D721Med (cell line): ENCODE measurements around the gene GTF2F2.
"Not testable (repeated sequence)": the region's sequence is repeated elsewhere in the genome, so short reads cannot be mapped to it uniquely, and the experiment has no call there.

ENCODE experiments used
- DNase-seq: peaks from one replicate; pipeline ENCODE4 v3.0.0; 2011; ENCODE audit warnings: low spot score; ENCODE audit not compliant: insufficient read length
- FAIRE-seq: peaks from 2 replicates; lab custom pipeline; 2011; peaks lifted over from hg19 to GRCh38; lab: Jason Lieb, UNC
- TF ChIP-seq, protein P1 (sequence below): IDR thresholded peaks from 2 replicates; pipeline ENCODE4 v1.5.1; 2012; ENCODE audit warnings: mild to moderate bottlenecking, control low read depth; ENCODE audit not compliant: insufficient read depth; ENCODE audit errors: missing control alignments

The GTF2F2 gene

DNA sequence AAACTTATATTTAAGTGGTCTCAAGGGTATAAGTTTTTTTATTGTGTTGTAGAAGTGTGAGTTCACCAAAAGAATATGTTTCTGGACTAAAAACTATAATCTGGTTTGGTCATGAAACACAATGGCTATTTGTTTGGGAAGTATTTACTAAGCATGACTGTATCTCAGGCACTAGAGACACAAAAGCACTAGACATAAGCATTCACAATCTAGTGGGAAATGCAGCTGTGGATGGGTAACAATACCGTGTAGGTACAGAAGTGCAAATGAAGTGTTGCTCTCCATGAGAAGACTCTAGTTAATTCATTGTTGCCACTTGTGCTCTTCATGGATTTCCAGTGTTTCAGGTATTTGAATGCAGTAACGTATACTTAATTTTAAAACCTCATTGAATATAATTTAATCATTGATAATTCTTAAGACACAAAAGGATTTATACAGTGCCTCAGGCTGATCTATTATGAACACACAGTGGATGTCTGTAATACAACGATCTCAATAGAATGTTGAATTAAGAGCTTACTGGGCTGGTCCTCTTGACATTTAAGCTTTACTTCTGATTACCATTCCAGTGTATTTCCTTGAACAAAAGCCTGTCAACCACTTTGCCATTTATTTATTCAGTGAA lies 169.7 kb downstream of the GTF2F2 start:
- TF ChIP-seq, protein P1, sequence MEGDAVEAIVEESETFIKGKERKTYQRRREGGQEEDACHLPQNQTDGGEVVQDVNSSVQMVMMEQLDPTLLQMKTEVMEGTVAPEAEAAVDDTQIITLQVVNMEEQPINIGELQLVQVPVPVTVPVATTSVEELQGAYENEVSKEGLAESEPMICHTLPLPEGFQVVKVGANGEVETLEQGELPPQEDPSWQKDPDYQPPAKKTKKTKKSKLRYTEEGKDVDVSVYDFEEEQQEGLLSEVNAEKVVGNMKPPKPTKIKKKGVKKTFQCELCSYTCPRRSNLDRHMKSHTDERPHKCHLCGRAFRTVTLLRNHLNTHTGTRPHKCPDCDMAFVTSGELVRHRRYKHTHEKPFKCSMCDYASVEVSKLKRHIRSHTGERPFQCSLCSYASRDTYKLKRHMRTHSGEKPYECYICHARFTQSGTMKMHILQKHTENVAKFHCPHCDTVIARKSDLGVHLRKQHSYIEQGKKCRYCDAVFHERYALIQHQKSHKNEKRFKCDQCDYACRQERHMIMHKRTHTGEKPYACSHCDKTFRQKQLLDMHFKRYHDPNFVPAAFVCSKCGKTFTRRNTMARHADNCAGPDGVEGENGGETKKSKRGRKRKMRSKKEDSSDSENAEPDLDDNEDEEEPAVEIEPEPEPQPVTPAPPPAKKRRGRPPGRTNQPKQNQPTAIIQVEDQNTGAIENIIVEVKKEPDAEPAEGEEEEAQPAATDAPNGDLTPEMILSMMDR = no peak
- no peak for DNase-seq
- no peak for FAIRE-seq

DNA sequence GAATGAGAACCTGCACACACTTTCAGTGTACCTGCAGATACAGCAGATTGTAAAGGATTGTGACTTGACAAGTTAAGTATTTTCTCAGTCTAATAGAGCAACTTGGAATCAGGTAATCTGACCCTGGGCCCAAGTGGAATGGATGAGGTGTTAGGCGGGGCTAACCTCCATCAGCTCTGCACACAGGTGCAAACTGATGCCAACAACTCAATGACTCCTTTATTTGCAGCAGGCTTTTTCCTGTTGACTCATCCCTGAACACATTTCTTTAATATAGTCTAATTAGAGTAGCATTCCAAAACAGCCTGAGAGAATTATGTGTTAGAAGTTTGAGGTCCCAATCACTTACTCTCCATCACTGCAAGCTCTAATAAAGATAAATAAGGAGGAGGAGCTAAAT lies 171.9 kb downstream of the GTF2F2 start:
- TF ChIP-seq, protein P1 = no peak
- FAIRE-seq (no peak), DNase-seq (no peak)

DNA sequence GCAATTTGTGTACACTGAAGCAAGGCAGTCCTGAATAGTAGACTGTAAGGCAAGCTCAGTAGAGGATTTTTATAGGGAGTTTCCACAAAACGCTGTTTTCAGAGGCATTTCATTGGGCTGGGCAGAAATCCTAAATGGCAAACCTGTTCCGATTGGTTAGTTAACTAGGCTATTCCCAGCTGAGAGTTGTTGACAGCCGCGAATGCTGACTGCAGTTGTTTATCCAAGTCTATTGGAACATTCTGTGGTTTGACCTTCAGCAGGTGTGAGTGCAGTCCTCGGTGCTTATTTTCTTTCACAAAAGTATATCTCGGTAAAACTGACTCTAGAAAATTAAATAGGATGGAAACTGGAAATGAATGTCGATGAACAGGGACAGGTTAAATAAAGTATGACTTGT lies 175.2 kb downstream of the GTF2F2 start:
- DNase-seq (no peak), FAIRE-seq (no peak)
- TF ChIP-seq, protein P1 = no peak

DNA sequence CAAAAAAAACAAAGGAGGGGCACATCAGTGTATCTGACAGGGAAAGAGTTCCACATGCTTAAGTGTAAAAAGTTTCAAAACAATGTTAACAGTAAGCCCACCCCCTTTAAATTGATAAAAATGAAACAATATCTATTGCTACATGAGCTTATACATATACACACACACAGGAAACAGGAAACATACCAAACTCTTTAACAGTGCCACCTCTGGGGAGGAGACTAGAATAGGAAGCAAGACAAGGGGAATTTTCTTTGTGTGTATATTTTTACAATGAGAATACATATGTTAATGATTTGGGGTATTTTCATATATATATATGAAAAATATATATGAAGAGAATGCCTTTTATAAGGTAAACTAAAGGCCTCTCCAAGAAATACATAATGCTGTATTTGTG lies 175.9 kb downstream of the GTF2F2 start:
- TF ChIP-seq, protein P1 = no peak
- FAIRE-seq = no peak
- DNase-seq = no peak

DNA sequence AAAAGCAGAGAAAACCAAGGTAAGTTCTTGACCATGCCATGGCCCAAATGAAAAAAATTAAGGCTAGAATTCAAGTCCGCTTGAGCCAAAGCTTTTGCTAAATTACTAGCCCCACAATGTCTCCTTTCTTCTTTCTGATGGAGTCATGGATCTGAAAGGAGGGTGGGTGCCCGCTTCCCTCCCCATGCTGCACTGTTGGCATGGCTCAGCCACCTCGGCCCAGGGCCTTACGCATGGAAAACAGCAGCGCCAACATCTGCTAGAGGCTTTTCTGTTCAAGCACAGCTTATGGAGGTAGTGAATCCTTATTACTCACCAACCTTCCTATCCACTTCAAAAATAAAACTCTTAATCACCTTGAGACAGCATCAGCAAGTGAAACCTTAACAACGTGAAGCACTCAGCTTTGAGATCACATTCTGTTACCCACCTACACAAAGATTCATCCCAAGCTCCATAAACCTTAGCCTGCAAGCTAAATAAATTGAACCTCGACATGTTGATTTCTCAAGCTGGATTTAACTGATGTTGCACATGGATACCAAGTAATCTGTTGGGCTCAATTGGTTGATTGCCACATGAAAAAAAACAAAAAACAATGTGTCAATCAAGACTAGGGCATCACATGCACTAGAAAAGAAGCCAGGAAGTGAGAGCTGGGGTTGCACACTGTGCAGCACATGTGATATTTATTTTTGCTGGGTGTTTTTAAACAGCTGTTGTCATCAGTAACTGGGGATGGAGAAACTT lies 177.3 kb downstream of the GTF2F2 start:
- DNase-seq = no peak
- FAIRE-seq = no peak
- TF ChIP-seq, protein P1 = no peak

DNA sequence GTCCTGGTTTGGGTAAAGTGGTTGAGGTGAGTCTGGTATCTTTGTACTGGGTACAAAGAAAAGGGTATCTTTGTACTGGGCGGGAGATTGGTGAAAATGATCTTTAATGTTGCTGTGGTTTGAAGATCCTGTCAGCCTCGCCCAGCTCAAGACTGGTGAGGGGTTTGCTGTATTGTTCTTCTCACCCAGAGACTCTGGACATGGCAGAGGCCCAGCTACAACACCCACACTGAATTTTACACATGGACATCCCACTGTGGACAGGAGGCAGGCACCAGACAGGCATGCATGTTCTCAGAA lies 177.8 kb downstream of the GTF2F2 start:
- FAIRE-seq = no peak
- no peak for DNase-seq
- TF ChIP-seq, protein P1 = no peak

DNA sequence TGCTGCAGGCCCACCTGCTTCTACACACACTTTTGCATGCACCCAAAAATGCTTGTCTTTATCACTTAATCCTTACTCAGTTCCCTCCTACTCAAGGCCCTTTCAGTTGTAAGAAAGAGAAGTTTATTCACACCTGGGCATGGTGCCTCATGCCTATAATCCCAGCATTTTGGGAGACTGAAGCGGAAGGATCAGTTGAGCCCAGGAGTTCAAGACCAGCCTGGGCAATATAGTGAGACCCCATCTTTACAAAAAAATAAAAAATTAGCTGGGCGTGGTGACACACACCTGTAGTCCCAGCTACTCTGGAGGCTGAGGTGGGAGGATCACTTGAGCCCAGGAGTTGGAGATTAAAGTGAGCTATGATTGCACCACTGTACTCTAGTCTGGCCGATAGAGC lies 178.2 kb downstream of the GTF2F2 start:
- not testable (repeated sequence) for FAIRE-seq, DNase-seq
